H1 (cell line): Measurements from ENCODE around the gene ARHGEF26. TPM values are rescaled to one million over a fixed set of nuclear protein-coding genes. Genes with fewer than 3 reads are reported as not detected.

Source experiments
- CTCF ChIA-PET: fragments of 300-600 bp; sonication (Branson Sonifier 250); formaldehyde crosslinking; loops from one replicate; lab custom pipeline; 2021; ENCODE audit not compliant: partially characterized antibody; lab: Charles Lee
- POLR2A ChIA-PET: fragments of 300-600 bp; sonication (Branson Sonifier 250); formaldehyde crosslinking; loops from one replicate; lab custom pipeline; 2021; ENCODE audit warnings: inconsistent platforms; ENCODE audit not compliant: partially characterized antibody; lab: Charles Lee
- DNase-seq, 2 experiments: peaks; one replicate each; pipeline versions ENCODE4 v3.0.0 to v3.0.0-alpha.2; 2010 to 2022; ENCODE audit warnings: low spot score in 2 of 2, low read depth in 1 of 2, mixed read lengths in 1 of 2
- FAIRE-seq: peaks from 2 replicates; lab custom pipeline; 2011; peaks lifted over from hg19 to GRCh38; lab: Jason Lieb, UNC
- H2AFZ ChIP-seq: 2 replicates; pipeline ENCODE4 v1.8.1; 2012; ENCODE audit warnings: low read length, inconsistent platforms
- H2AK5ac ChIP-seq: 2 replicates; pipeline ENCODE4 v1.6.1; 2013; ENCODE audit warnings: low read depth, low read length
- H2BK120ac ChIP-seq: replicated peaks from 2 replicates; pipeline ENCODE3; 2013; ENCODE audit warnings: low read depth, low read length, inconsistent platforms
- H2BK12ac ChIP-seq: 2 replicates; pipeline ENCODE4 v1.6.1; 2013; ENCODE audit warnings: low read depth, low read length
- H2BK15ac ChIP-seq: 2 replicates; pipeline ENCODE4 v1.6.1; 2013; ENCODE audit warnings: low read length
- H2BK20ac ChIP-seq: 2 replicates; pipeline ENCODE4 v1.6.1; 2013; ENCODE audit warnings: low read length
- H2BK5ac ChIP-seq: 2 replicates; pipeline ENCODE4 v1.6.1; 2013; ENCODE audit warnings: low read depth, low read length
- H3K14ac ChIP-seq: 2 replicates; pipeline ENCODE4 v1.6.1; 2013; ENCODE audit warnings: inconsistent platforms; ENCODE audit not compliant: insufficient read length
- H3K18ac ChIP-seq: 2 replicates; pipeline ENCODE4 v1.6.1; 2013; ENCODE audit warnings: low read length; ENCODE audit errors: extremely low read depth
- H3K23ac ChIP-seq: 2 replicates; pipeline ENCODE4 v1.6.1; 2013; ENCODE audit warnings: inconsistent platforms; ENCODE audit not compliant: insufficient read length
- H3K23me2 ChIP-seq: 2 replicates; pipeline ENCODE4 v1.6.1; 2013; ENCODE audit warnings: low read depth, low read length
- H3K27ac ChIP-seq: 2 replicates; pipeline ENCODE4 v1.6.1; 2011; ENCODE audit warnings: low read depth, low read length, inconsistent platforms
- H3K27me3 ChIP-seq, 4 experiments: replicated peaks in 1 of 4; 1 replicate in 1 of 4; 2 replicates in 3 of 4; pipeline versions ENCODE4 v1.6.1 to v1.8.1; 2011 to 2013; ENCODE audit warnings: low read length in 3 of 4, mild to moderate bottlenecking in 3 of 4, inconsistent platforms in 2 of 4, mixed read lengths in 2 of 4, moderate library complexity in 1 of 4; ENCODE audit not compliant: control insufficient read depth in 3 of 4, insufficient read depth in 3 of 4; ENCODE audit errors: extremely low read depth in 1 of 4
- H3K36me3 ChIP-seq, 4 experiments: 2 replicates each; pipeline versions ENCODE4 v1.6.1 to v1.8.1; 2011 to 2013; ENCODE audit warnings: mild to moderate bottlenecking in 4 of 4, low read length in 3 of 4, moderate library complexity in 2 of 4, control low read depth in 1 of 4, inconsistent platforms in 1 of 4; ENCODE audit not compliant: insufficient read depth in 4 of 4, control insufficient read depth in 2 of 4
- H3K4ac ChIP-seq: replicated peaks from 2 replicates; pipeline ENCODE3; 2013; ENCODE audit warnings: low read length, low read depth, mixed read lengths, inconsistent platforms; ENCODE audit not compliant: insufficient read length
- H3K4me1 ChIP-seq, 4 experiments: replicated peaks in 1 of 4; 1 replicate in 1 of 4; 2 replicates in 3 of 4; pipeline versions ENCODE4 v1.6.1 to v1.8.1; 2011 to 2013; ENCODE audit warnings: low read length in 3 of 4, inconsistent platforms in 2 of 4, mixed read lengths in 1 of 4; ENCODE audit not compliant: insufficient read depth in 4 of 4, control insufficient read depth in 3 of 4
- H3K4me2 ChIP-seq, 2 experiments: 2 replicates each; pipeline versions ENCODE4 v1.6.1 to v1.8.1; 2011 to 2013; ENCODE audit warnings: low read depth in 2 of 2, low read length in 2 of 2, control low read depth in 1 of 2, inconsistent platforms in 1 of 2, mild to moderate bottlenecking in 1 of 2; ENCODE audit not compliant: insufficient read depth in 1 of 2
- H3K4me3 ChIP-seq, 4 experiments: fragments of 200-600, 300-600 bp in 1 of 4; sonication (generic), shearing (Covaris generic), sonication (Bioruptor Twin) in 1 of 4; 2 replicates each; pipeline versions ENCODE4 v1.5.1 to v1.8.1; 2011 to 2016; ENCODE audit warnings: low read length in 4 of 4, low read depth in 3 of 4, control low read depth in 2 of 4, inconsistent platforms in 2 of 4, mild to moderate bottlenecking in 2 of 4, mixed read lengths in 1 of 4, moderate library complexity in 1 of 4; ENCODE audit not compliant: insufficient read depth in 2 of 4; ENCODE audit errors: extremely low read depth in 1 of 4
- H3K56ac ChIP-seq: replicated peaks from 2 replicates; pipeline ENCODE3; 2013; ENCODE audit warnings: low read depth, mild to moderate bottlenecking, mixed read lengths, low read length, inconsistent platforms; ENCODE audit not compliant: insufficient read length
- H3K79me1 ChIP-seq: 2 replicates; pipeline ENCODE4 v1.6.1; 2013; ENCODE audit warnings: low read depth, low read length, control low read depth
- H3K79me2 ChIP-seq, 2 experiments: 2 replicates each; pipeline versions ENCODE4 v1.6.1 to v1.8.1; 2012 to 2013; ENCODE audit warnings: low read length in 2 of 2, mild to moderate bottlenecking in 2 of 2, inconsistent platforms in 1 of 2; ENCODE audit not compliant: insufficient read depth in 2 of 2, control insufficient read depth in 1 of 2
- H3K9ac ChIP-seq, 4 experiments: replicated peaks in 1 of 4; 1 replicate in 1 of 4; 2 replicates in 3 of 4; pipeline versions ENCODE4 v1.6.1 to v1.8.1; 2011 to 2013; ENCODE audit warnings: low read depth in 3 of 4, low read length in 3 of 4, control low read depth in 2 of 4, mild to moderate bottlenecking in 2 of 4, moderate library complexity in 2 of 4, inconsistent platforms in 1 of 4; ENCODE audit errors: extremely low read depth in 1 of 4
- H3K9me3 ChIP-seq, 2 experiments: 2 replicates each; pipeline versions ENCODE4 v1.6.1 to v1.8.1; 2012 to 2013; ENCODE audit warnings: mild to moderate bottlenecking in 2 of 2, moderate library complexity in 2 of 2, control low read depth in 1 of 2, inconsistent platforms in 1 of 2, low read depth in 1 of 2, low read length in 1 of 2, mixed read lengths in 1 of 2; ENCODE audit not compliant: insufficient read depth in 2 of 2
- H4K20me1 ChIP-seq, 2 experiments: replicated peaks in 1 of 2; 2 replicates each; pipeline versions ENCODE3 to v1.8.1; 2011 to 2013; ENCODE audit warnings: inconsistent platforms in 2 of 2, low read length in 2 of 2, mild to moderate bottlenecking in 1 of 2; ENCODE audit not compliant: insufficient read depth in 2 of 2, control insufficient read depth in 1 of 2
- H4K5ac ChIP-seq: 2 replicates; pipeline ENCODE4 v1.6.1; 2013; ENCODE audit warnings: low read length, low read depth, mixed read lengths, inconsistent platforms; ENCODE audit not compliant: insufficient read length
- H4K8ac ChIP-seq: 2 replicates; pipeline ENCODE4 v1.8.0; 2013; ENCODE audit warnings: mild to moderate bottlenecking, moderate library complexity, low read length, inconsistent platforms; ENCODE audit not compliant: insufficient read depth; ENCODE audit errors: extremely low read depth
- H4K91ac ChIP-seq: replicated peaks from 2 replicates; pipeline ENCODE3; 2013; ENCODE audit warnings: low read length, mixed read lengths, inconsistent platforms; ENCODE audit not compliant: insufficient read length
- BCL11A ChIP-seq, 2 experiments: IDR thresholded peaks; one replicate each; pipeline ENCODE4 v1.6.1; 2011; ENCODE audit warnings: low read depth in 2 of 2, low read length in 2 of 2, mild to moderate bottlenecking in 2 of 2
- YY1 ChIP-seq: IDR thresholded peaks from 2 replicates; pipeline ENCODE4 v1.6.1; 2011; ENCODE audit warnings: low read depth, mild to moderate bottlenecking, low read length
- WGBS, 2 experiments: shearing (Covaris generic) in 1 of 2; methylation state at CpG; one replicate each; pipeline versions ENCODE4 v1.1.6 to v1.1.7; 2013 to 2015; ENCODE audit warnings: low lambda C conversion rate in 2 of 2, mixed read lengths in 2 of 2, inconsistent platforms in 1 of 2, low coverage in 1 of 2, missing lambda C conversion rate in 1 of 2; ENCODE audit not compliant: insufficient replicate concordance in 2 of 2, insufficient coverage in 1 of 2, insufficient read length in 1 of 2; ENCODE audit errors: extremely low coverage in 1 of 2, missing lambda C conversion rate in 1 of 2; 5-methylcytosine and 5-hydroxymethylcytosine counted together
- polyA plus RNA-seq, 7 experiments: library from polyadenylated mRNA; depleted of rRNA in 3 of 7; stranded (reverse) in 5 of 7; unstranded in 2 of 7; fragments of >200 nt in 5 of 7; fragments of 200-250 nt in 2 of 7; gene quantifications; 1 replicate in 5 of 7; 2 replicates in 1 of 7; 4 replicates in 1 of 7; pipeline versions ENCODE4 v1.2.1 to v1.2.3, GENCODE V29; 2011 to 2013; ENCODE audit warnings: missing spikeins in 2 of 7, mixed read lengths in 2 of 7
- total RNA-seq: library from RNA; stranded (reverse); fragmentation: NEBNext Ultra II Directional; extraction: Animal tissue kit (Norgen Biotek cat#: 25700); gene quantifications from 2 replicates; pipeline ENCODE4 v1.2.1, GENCODE V29; 2021
- TF ChIP-seq, protein P1 (sequence below): IDR thresholded peaks from 2 replicates; pipeline ENCODE4 v1.6.1; 2012; ENCODE audit warnings: inconsistent platforms

The ARHGEF26 gene
- total and polyA plus RNA-seq, 2 of the 8 experiments (the other 6 are each of a cell fraction or from before 2014, with no cell fraction given), result 3.1 to 15.6 TPM

- FAIRE-seq, result no peak
- Histone ChIP-seq H3K79me2 (no peaks in the 10 kb centered on the region), H3K4me3 (no peak overlapping the region), H4K8ac (no peak overlapping the region), H2AK5ac (no peak overlapping the region), H3K9me3 (no peaks in the 10 kb centered on the region), H2BK15ac (no peak overlapping the region), H3K4me1 (peaks cover 0 to 3% (median 3%) of the 10 kb centered on the region in 4 experiments; a peak in 1 of 7 replicates), H2BK20ac (no peak overlapping the region), H3K36me3 (no peaks in the 10 kb centered on the region), H3K23me2 (no peaks in the 10 kb centered on the region), H3K4me2 (no peak overlapping the region), H4K5ac (no peak overlapping the region), H3K18ac (no peak overlapping the region), H4K91ac (no peak overlapping the region), H3K27ac (no peak overlapping the region), H3K4ac (no peak overlapping the region), H2AFZ (no peak overlapping the region), H2BK120ac (no peak overlapping the region), H3K79me1 (no peaks in the 10 kb centered on the region), H4K20me1 (no peaks in the 10 kb centered on the region), H3K27me3 (no peaks in the 10 kb centered on the region), H3K56ac (no peak overlapping the region), H3K14ac (no peak overlapping the region), H2BK5ac (no peak overlapping the region), H3K23ac (no peak overlapping the region), H2BK12ac (no peak overlapping the region), H3K9ac (no peak overlapping the region)
- POLR2A ChIA-PET, result no interaction called here
- no peak for DNase-seq
- TF ChIP-seq YY1 (no peak), BCL11A (IDR thresholded peaks at IDR 0.05; ENCODE audit: low read depth in 2 of 2, low read length in 2 of 2) (no peak)
- TF ChIP-seq, protein P1, sequence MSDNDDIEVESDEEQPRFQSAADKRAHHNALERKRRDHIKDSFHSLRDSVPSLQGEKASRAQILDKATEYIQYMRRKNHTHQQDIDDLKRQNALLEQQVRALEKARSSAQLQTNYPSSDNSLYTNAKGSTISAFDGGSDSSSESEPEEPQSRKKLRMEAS, result no peak
- WGBS, 2 experiments, result 79% methylated on average over 1 of the region's 1 CpG; no CpG with 5 or more reads in 1 of the 2 experiments
- CTCF ChIA-PET, result interaction anchor here (1.0 to 1.3 kb wide), 3 partner anchors 9 to 82 kb away, joined by 3 read pairs; no protein-coding TSS in a partner anchor
Measured at GRCh38 chr3:154170300-154170699, 49.1 kb downstream of the ARHGEF26 start.
